ENCODE data around the gene GPR135.
"Not testable (repeated sequence)": the region's sequence is repeated elsewhere in the genome, so short reads cannot be mapped to it uniquely, and the experiment has no call there.

GPR135 gene

GRCh38 chr14:59478540-59478939 lies 13.4 kb upstream of the GPR135 start:
- no peak for DNase-seq (ENCODE audit: low read depth in 2 of 2, low spot score in 1 of 2)

GRCh38 chr14:59475709-59476108 lies 10.5 kb upstream of the GPR135 start:
- no peak for DNase-seq (ENCODE audit: low read depth in 2 of 2, low spot score in 1 of 2)

- no peak for DNase-seq (ENCODE audit: low read depth in 2 of 2, low spot score in 1 of 2)
Observed at GRCh38 chr14:59474172-59474571, 9.0 kb upstream of the GPR135 start.

GRCh38 chr14:59464486-59465315 lies 479 bp downstream of the GPR135 start:
- peak in 1 of 2 donors; percentile 19 for DNase-seq (ENCODE audit: low read depth in 2 of 2, low spot score in 1 of 2)

- DNase-seq (ENCODE audit: low read depth in 2 of 2, low spot score in 1 of 2): no peak
Observed at GRCh38 chr14:59463787-59464485, 1.2 kb downstream of the GPR135 start.

- DNase-seq (ENCODE audit: low read depth in 2 of 2, low spot score in 1 of 2): no peak
Observed at GRCh38 chr14:59461891-59462290, 3.3 kb downstream of the GPR135 start.

- DNase-seq (ENCODE audit: low read depth in 2 of 2, low spot score in 1 of 2): no peak
Observed at GRCh38 chr14:59460378-59460777, 4.8 kb downstream of the GPR135 start.

- DNase-seq (ENCODE audit: low read depth in 2 of 2, low spot score in 1 of 2): no peak
Observed at GRCh38 chr14:59458486-59458885, 6.7 kb downstream of the GPR135 start.

GRCh38 chr14:59455411-59455810 lies 9.8 kb downstream of the GPR135 start:
- DNase-seq (ENCODE audit: low read depth in 2 of 2, low spot score in 1 of 2): no peak

- no peak for DNase-seq (ENCODE audit: low read depth in 2 of 2, low spot score in 1 of 2)
Observed at GRCh38 chr14:59454139-59454538, 11.0 kb downstream of the GPR135 start.

GRCh38 chr14:59451849-59452248 lies 13.3 kb downstream of the GPR135 start:
- no peak for DNase-seq (ENCODE audit: low read depth in 2 of 2, low spot score in 1 of 2)

- no peak for DNase-seq (ENCODE audit: low read depth in 2 of 2, low spot score in 1 of 2)
Observed at GRCh38 chr14:59450716-59451115, 14.5 kb downstream of the GPR135 start.

GRCh38 chr14:59448673-59449072 lies 16.5 kb downstream of the GPR135 start:
- DNase-seq (ENCODE audit: low read depth in 2 of 2, low spot score in 1 of 2): not testable (repeated sequence)

GRCh38 chr14:59439256-59439965 lies 25.8 kb downstream of the GPR135 start:
- no peak for DNase-seq (ENCODE audit: low read depth in 2 of 2, low spot score in 1 of 2)

- no peak for DNase-seq (ENCODE audit: low read depth in 2 of 2, low spot score in 1 of 2)
Observed at GRCh38 chr14:59438195-59438647, 27.0 kb downstream of the GPR135 start.

- DNase-seq (ENCODE audit: low read depth in 2 of 2, low spot score in 1 of 2): no peak
Observed at GRCh38 chr14:59435987-59436386, 29.2 kb downstream of the GPR135 start.

GRCh38 chr14:59435101-59435500 lies 30.1 kb downstream of the GPR135 start:
- no peak for DNase-seq (ENCODE audit: low read depth in 2 of 2, low spot score in 1 of 2)

- no peak for DNase-seq (ENCODE audit: low read depth in 2 of 2, low spot score in 1 of 2)
Observed at GRCh38 chr14:59429790-59430189, 35.4 kb downstream of the GPR135 start.

GRCh38 chr14:59428581-59429012 lies 36.6 kb downstream of the GPR135 start:
- DNase-seq (ENCODE audit: low read depth in 2 of 2, low spot score in 1 of 2): no peak

- no peak for DNase-seq (ENCODE audit: low read depth in 2 of 2, low spot score in 1 of 2)
Observed at GRCh38 chr14:59427653-59428580, 37.3 kb downstream of the GPR135 start.
